A549 (cell line): ENCODE measurements around the gene ATXN7.

Experiments
- ATOH8 ChIP-seq: fragments of 250-450 bp; sonication (Bioruptor Pico); IDR thresholded peaks from 2 replicates; pipeline ENCODE4 v1.5.0; 2020; ENCODE audit warnings: low read depth, mild to moderate bottlenecking, moderate library complexity
- BHLHE40 ChIP-seq: IDR thresholded peaks from 2 replicates; pipeline ENCODE4 v1.6.1; 2012; ENCODE audit warnings: low read depth, low read length, inconsistent platforms
- CHD2 ChIP-seq: fragments of 150-350 bp; IDR thresholded peaks from 2 replicates; pipeline ENCODE4 v1.6.1; 2014; ENCODE audit warnings: low read length; ENCODE audit not compliant: partially characterized antibody
- CTCF ChIP-seq: fragments of >200 bp; sonication (Bioruptor Twin); formaldehyde crosslinking; IDR thresholded peaks from 3 replicates; pipeline ENCODE4 v1.5.1; 2016
- EP300 ChIP-seq, 2 experiments: fragments of >200 bp; sonication (Bioruptor Twin); formaldehyde crosslinking; IDR thresholded peaks; 2 replicates in 1 of 2; 3 replicates in 1 of 2; pipeline ENCODE4 v1.6.1; 2016 to 2017
- JUN ChIP-seq, 2 experiments: fragments of >200 bp; sonication (Bioruptor Twin); formaldehyde crosslinking; IDR thresholded peaks; 2 replicates in 1 of 2; 3 replicates in 1 of 2; pipeline ENCODE4 v1.6.1; 2016 to 2017
- JUNB ChIP-seq: fragments of >200 bp; sonication (Bioruptor Twin); formaldehyde crosslinking; IDR thresholded peaks from 2 replicates; pipeline ENCODE4 v1.6.1; 2016
- MAZ ChIP-seq: fragments of 150-350 bp; IDR thresholded peaks from 2 replicates; pipeline ENCODE4 v1.6.1; 2014; ENCODE audit warnings: antibody characterized with exemption, low read depth, low read length, borderline replicate concordance
- POLR2A ChIP-seq: IDR thresholded peaks from 2 replicates; pipeline ENCODE4 v1.6.1; 2012; ENCODE audit warnings: mild to moderate bottlenecking, low read length
- POLR2AphosphoS2 ChIP-seq: conservative IDR thresholded peaks from 2 replicates; pipeline ENCODE4 v1.6.1; 2012; ENCODE audit warnings: low read length, improper control_type of control experiment, inconsistent platforms
- ZC3H11A ChIP-seq: fragments of 450-650 bp; IDR thresholded peaks from 2 replicates; pipeline ENCODE4 v1.6.1; 2014; ENCODE audit warnings: antibody characterized with exemption, mild to moderate bottlenecking

- no peak for TF ChIP-seq CTCF
- TF ChIP-seq BHLHE40 = no peak
- TF ChIP-seq JUNB = no peak
- no peak for TF ChIP-seq JUN (IDR thresholded peaks at IDR 0.05)
- TF ChIP-seq CHD2 = no peak
- no peak for TF ChIP-seq MAZ
- no peak for TF ChIP-seq EP300 (IDR thresholded peaks at IDR 0.05)
- no peak for TF ChIP-seq POLR2AphosphoS2
- TF ChIP-seq POLR2A = no peak
- TF ChIP-seq ATOH8 (CRISPR knock-in tag) = no peak
- TF ChIP-seq ZC3H11A = no peak
Measured at GRCh38 chr3:64033069-64033468, 169.4 kb downstream of the ATXN7 start.
